ENCODE measurements around the gene GPER1.
"Not testable (repeated sequence)": the region's sequence is repeated elsewhere in the genome, so short reads cannot be mapped to it uniquely, and the experiment has no call there.

The GPER1 gene

GRCh38 chr7:1071731-1072254 lies 16.1 kb upstream of the GPER1 start:
- DNase-seq: no peak

GRCh38 chr7:1073142-1073977 lies 14.6 kb upstream of the GPER1 start:
- no peak for DNase-seq

GRCh38 chr7:1074018-1074417 lies 13.9 kb upstream of the GPER1 start:
- DNase-seq: not testable (repeated sequence)

GRCh38 chr7:1074593-1075431 lies 13.1 kb upstream of the GPER1 start:
- DNase-seq: no peak

GRCh38 chr7:1076184-1077072 lies 11.5 kb upstream of the GPER1 start:
- DNase-seq: no peak

GRCh38 chr7:1078519-1078918 lies 9.4 kb upstream of the GPER1 start:
- DNase-seq: no peak

- no peak for DNase-seq
Observed at GRCh38 chr7:1078985-1079384, 8.9 kb upstream of the GPER1 start.

GRCh38 chr7:1079546-1079945 lies 8.4 kb upstream of the GPER1 start:
- no peak for DNase-seq

- no peak for DNase-seq
Observed at GRCh38 chr7:1080252-1080920, 7.5 kb upstream of the GPER1 start.

GRCh38 chr7:1080921-1081255 lies 7.0 kb upstream of the GPER1 start:
- no peak for DNase-seq

GRCh38 chr7:1081336-1081735 lies 6.6 kb upstream of the GPER1 start:
- no peak for DNase-seq

GRCh38 chr7:1081931-1082401 lies 5.9 kb upstream of the GPER1 start:
- no peak for DNase-seq

- no peak for DNase-seq
Observed at GRCh38 chr7:1083729-1084657, 3.9 kb upstream of the GPER1 start.

- DNase-seq: no peak
Observed at GRCh38 chr7:1085266-1085665, 2.6 kb upstream of the GPER1 start.

- no peak for DNase-seq
Observed at GRCh38 chr7:1085910-1086421, 1.9 kb upstream of the GPER1 start.

- DNase-seq: peak; percentile 73
Observed at GRCh38 chr7:1086588-1087464, 1.1 kb upstream of the GPER1 start.

- no peak for DNase-seq
Observed at GRCh38 chr7:1087465-1087814, 473 bp upstream of the GPER1 start.

- DNase-seq: no peak
Observed at GRCh38 chr7:1090236-1090635, 2.3 kb downstream of the GPER1 start.

GRCh38 chr7:1090686-1091643 lies 3.1 kb downstream of the GPER1 start:
- DNase-seq: no peak

Measured in NCI-H226 (cell line).